Sigmoid colon (tissue), 3 donors: ENCODE data around the gene MAP3K21.

ENCODE experiments used
- CTCF ChIP-seq, 4 experiments: fragments of 450-650 bp in 3 of 4; fragments of 200-600 bp in 1 of 4; IDR thresholded peaks; one replicate each; pipeline ENCODE4 v1.5.1; 2016 to 2019; ENCODE audit warnings: antibody characterized with exemption in 4 of 4, mild to moderate bottlenecking in 3 of 4, moderate library complexity in 2 of 4
- POLR2A ChIP-seq, 2 donors: fragments of 450-650 bp; IDR thresholded peaks; one replicate each; pipeline ENCODE4 v1.6.1; 2016; ENCODE audit warnings: antibody characterized with exemption in 2 of 2, mild to moderate bottlenecking in 2 of 2, moderate library complexity in 2 of 2

GRCh38 chr1:233304489-233305102 lies 22.9 kb upstream of the MAP3K21 start:
- no peak for TF ChIP-seq POLR2A (IDR thresholded peaks at IDR 0.05)
- TF ChIP-seq CTCF (IDR thresholded peaks at IDR 0.05) = peak in 3 of 4 experiments; percentile 38 to 61 (median 49)
